NCI-H1092 treated with DMSO at 0.1 percent for 48 hours (cell line): ENCODE results near the gene ZBTB7B.

ENCODE experiments used
- DNase-seq: peaks from one replicate; lab custom pipeline; 2025; lab: John Stamatoyannopoulos, UW

Gene ZBTB7B

GRCh38 chr1:155061381-155062150 lies 59.0 kb downstream of the ZBTB7B start:
- DNase-seq: peak; percentile 81

GRCh38 chr1:155062151-155062686 lies 59.6 kb downstream of the ZBTB7B start:
- no peak for DNase-seq

- peak; percentile 69 for DNase-seq
These were observed 60.3 kb downstream of the ZBTB7B start for GRCh38 chr1:155062702-155063411.

GRCh38 chr1:155063550-155064110 lies 61.0 kb downstream of the ZBTB7B start, which contains the start of gene EFNA4:
EFNA4 (plus strand) TSS chr1:155063740; CDS start chr1:155063824, 84 bp downstream.
- peak; percentile 65 for DNase-seq

- peak; percentile 65 for DNase-seq
These were observed 61.7 kb downstream of the ZBTB7B start for GRCh38 chr1:155064111-155064831.

DNA sequence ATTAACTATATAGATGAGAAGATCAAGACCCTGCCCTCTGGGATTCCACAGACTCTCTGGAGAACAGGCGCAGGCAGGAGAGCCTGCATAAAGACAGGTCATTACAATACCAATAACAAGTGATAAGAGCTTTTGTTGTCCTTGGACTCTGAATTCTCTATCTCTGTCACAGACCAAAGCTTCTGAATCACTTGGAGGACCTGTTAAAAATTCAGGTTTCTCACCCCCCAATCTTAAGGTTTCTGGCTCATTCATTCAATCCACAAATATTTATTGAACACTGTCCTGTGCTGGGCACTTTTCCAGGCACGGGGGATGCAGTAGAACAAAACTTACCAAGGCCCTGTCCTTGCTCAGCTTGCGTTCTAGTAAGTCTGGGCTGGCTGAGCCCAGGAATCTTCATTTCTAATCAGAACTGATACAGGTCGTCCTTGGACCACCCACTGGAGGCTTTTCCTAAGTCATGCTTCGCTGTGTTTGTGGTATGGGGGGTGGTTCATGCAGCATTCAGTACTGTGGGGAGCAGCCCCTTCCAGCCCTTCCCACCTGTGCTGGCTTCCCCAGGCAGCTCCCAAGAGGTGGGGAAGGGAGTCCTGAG lies 62.3 kb downstream of the ZBTB7B start:
- DNase-seq: no peak

DNA sequence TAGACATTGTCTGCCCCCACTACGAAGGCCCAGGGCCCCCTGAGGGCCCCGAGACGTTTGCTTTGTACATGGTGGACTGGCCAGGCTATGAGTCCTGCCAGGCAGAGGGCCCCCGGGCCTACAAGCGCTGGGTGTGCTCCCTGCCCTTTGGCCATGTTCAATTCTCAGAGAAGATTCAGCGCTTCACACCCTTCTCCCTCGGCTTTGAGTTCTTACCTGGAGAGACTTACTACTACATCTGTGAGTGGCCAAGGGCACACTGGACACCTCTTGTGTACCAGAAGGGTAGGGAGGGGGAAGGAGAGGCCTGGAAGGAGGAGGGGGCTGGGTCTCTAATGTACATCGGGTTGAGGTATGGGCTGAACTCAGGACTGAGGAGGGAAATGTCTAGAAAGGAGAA lies 64.2 kb downstream of the ZBTB7B start:
- DNase-seq: no peak
